Endothelial cell of umbilical vein (primary cell): Measurements from ENCODE around the gene KCND1. TPM values are rescaled to one million over a fixed set of nuclear protein-coding genes. Genes with fewer than 3 reads are reported as not detected.

Experiments
- BruUV-seq: library from RNA; stranded (reverse); fragments of 400-500 nt; replicated peaks from 2 replicates; lab custom pipeline; 2021; lab: Mats Ljungman, UMichigan
- CTCF ChIA-PET: fragments of 300-600, 350-600 bp; sonication (Branson Sonifier 250); formaldehyde crosslinking; loops from one replicate; lab custom pipeline; 2021; ENCODE audit warnings: antibody characterized with exemption, inconsistent platforms; lab: Charles Lee
- POLR2A ChIA-PET: fragments of 300-600, 350-600 bp; sonication (Branson Sonifier 250); formaldehyde crosslinking; loops from one replicate; lab custom pipeline; 2021; ENCODE audit warnings: antibody characterized with exemption, inconsistent platforms; lab: Charles Lee
- DNase-seq: peaks from one replicate; pipeline ENCODE4 v3.0.0-alpha.2; 2011; ENCODE audit warnings: low read depth, low spot score
- FAIRE-seq: peaks from 2 replicates; lab custom pipeline; 2011; peaks lifted over from hg19 to GRCh38; lab: Jason Lieb, UNC
- H2AFZ ChIP-seq: 2 replicates; pipeline ENCODE4 v1.6.0; 2012; ENCODE audit warnings: low read depth, low read length, control low read depth, inconsistent platforms
- H3K27ac ChIP-seq: 2 replicates; pipeline ENCODE4 v1.5.1; 2011; ENCODE audit warnings: low read depth, mild to moderate bottlenecking, control low read depth, low read length, moderate library complexity; ENCODE audit not compliant: insufficient read depth
- H3K27me3 ChIP-seq, 2 experiments: 2 replicates each; pipeline versions ENCODE4 v1.6.0 to v1.6.1; 2011; ENCODE audit warnings: low read length in 2 of 2, mixed read lengths in 1 of 2; ENCODE audit not compliant: control insufficient read depth in 2 of 2, insufficient read depth in 2 of 2
- H3K36me3 ChIP-seq, 2 experiments: 2 replicates in 1 of 2; 3 replicates in 1 of 2; pipeline ENCODE4 v1.5.1; 2011; ENCODE audit warnings: low read length in 2 of 2, mild to moderate bottlenecking in 1 of 2, moderate library complexity in 1 of 2; ENCODE audit not compliant: control insufficient read depth in 2 of 2, insufficient read depth in 2 of 2; ENCODE audit errors: extremely low read depth in 1 of 2
- H3K4me1 ChIP-seq: 3 replicates; pipeline ENCODE4 v1.5.1; 2011; ENCODE audit warnings: mild to moderate bottlenecking, low read length; ENCODE audit not compliant: control insufficient read depth, insufficient read depth; ENCODE audit errors: extremely low read depth
- H3K4me2 ChIP-seq: 2 replicates; pipeline ENCODE4 v1.6.1; 2011; ENCODE audit warnings: low read length, control low read depth, mixed read lengths; ENCODE audit not compliant: insufficient read depth
- H3K4me3 ChIP-seq, 3 experiments: fragments of 200-600 bp in 1 of 3; sonication (generic), shearing (Covaris generic) in 1 of 3; replicated peaks in 1 of 3; 2 replicates each; pipeline ENCODE4 v1.5.1; 2011 to 2016; ENCODE audit warnings: control low read depth in 3 of 3, low read length in 3 of 3, mild to moderate bottlenecking in 2 of 3, inconsistent platforms in 1 of 3, low read depth in 1 of 3, moderate library complexity in 1 of 3; ENCODE audit not compliant: insufficient read depth in 1 of 3
- H3K79me2 ChIP-seq: 2 replicates; pipeline ENCODE4 v1.6.0; 2012; ENCODE audit warnings: low read length, inconsistent platforms; ENCODE audit not compliant: control insufficient read depth, insufficient read depth
- H3K9ac ChIP-seq: replicated peaks from 2 replicates; pipeline ENCODE3; 2011; ENCODE audit warnings: low read length, control low read depth; ENCODE audit not compliant: insufficient read depth; ENCODE audit errors: extremely low read depth
- H3K9me1 ChIP-seq: replicated peaks from 3 replicates; pipeline ENCODE4 v1.6.0; 2011; ENCODE audit warnings: mild to moderate bottlenecking, low read length; ENCODE audit not compliant: control insufficient read depth, insufficient read depth; ENCODE audit errors: extremely low read depth
- H3K9me3 ChIP-seq: replicated peaks from 2 replicates; pipeline ENCODE4 v1.5.1; 2012; ENCODE audit warnings: low read length, inconsistent platforms; ENCODE audit not compliant: control insufficient read depth, insufficient read depth
- H4K20me1 ChIP-seq: replicated peaks from 2 replicates; pipeline ENCODE3; 2011; ENCODE audit warnings: mild to moderate bottlenecking, low read length; ENCODE audit not compliant: control insufficient read depth, insufficient read depth; ENCODE audit errors: extremely low read depth
- EZH2 ChIP-seq: IDR thresholded peaks from 2 replicates; pipeline ENCODE4 v1.6.1; 2012; ENCODE audit warnings: borderline replicate concordance, low read depth, mild to moderate bottlenecking, moderate library complexity, low read length, inconsistent platforms; ENCODE audit not compliant: severe bottlenecking
- FOS ChIP-seq: IDR thresholded peaks from 2 replicates; pipeline ENCODE4 v1.6.1; 2011; ENCODE audit warnings: mild to moderate bottlenecking, low read length, moderate library complexity, borderline replicate concordance; ENCODE audit not compliant: insufficient read depth
- GATA2 ChIP-seq: IDR thresholded peaks from 2 replicates; pipeline ENCODE4 v1.7.0; 2011; ENCODE audit warnings: low read depth, mild to moderate bottlenecking, moderate library complexity, mixed read lengths, low read length; ENCODE audit not compliant: insufficient read length, insufficient read depth
- JUN ChIP-seq: IDR thresholded peaks from 2 replicates; pipeline ENCODE4 v1.6.1; 2011; ENCODE audit warnings: borderline replicate concordance, low read depth; ENCODE audit not compliant: insufficient read length, insufficient read depth
- MAX ChIP-seq: IDR thresholded peaks from 2 replicates; pipeline ENCODE4 v1.6.1; 2011; ENCODE audit not compliant: insufficient read depth, insufficient read length
- MYC ChIP-seq: IDR thresholded peaks from one replicate; pipeline ENCODE4 v1.6.1; 2011; ENCODE audit warnings: mild to moderate bottlenecking, low read depth, low read length
- POLR2A ChIP-seq: IDR thresholded peaks from 2 replicates; pipeline ENCODE4 v1.6.1; 2012; ENCODE audit warnings: low read depth, mild to moderate bottlenecking, control low read depth, low read length
- POLR2AphosphoS5 ChIP-seq: IDR thresholded peaks from 2 replicates; pipeline ENCODE4 v1.6.1; 2012; ENCODE audit warnings: low read depth, mild to moderate bottlenecking, control low read depth, low read length, moderate library complexity; ENCODE audit not compliant: insufficient read depth
- dilution Hi-C: fragments of 300-500 bp; cut with MboI; formaldehyde crosslinking; loops from one replicate; pipeline ENCODE4 v1.15.0; 2019; ENCODE audit warnings: low sequenced_read_pairs; ENCODE audit not compliant: extremely low pct_ligation_motif_present
- intact Hi-C: fragments of 100-400 bp; cut with micrococcal nuclease; formaldehyde crosslinking; loops from one replicate; pipeline ENCODE4 v1.10.0; 2022
- polyA plus RNA-seq, 4 experiments: library from polyadenylated mRNA; depleted of rRNA in 3 of 4; stranded (reverse) in 3 of 4; unstranded in 1 of 4; fragments of >200 nt; gene quantifications; 2 replicates each; pipeline versions ENCODE4 v1.2.1 to v1.2.3, GENCODE V29; 2011 to 2012; ENCODE audit warnings: missing spikeins in 1 of 4
- total RNA-seq: library from RNA; stranded (reverse); gene quantifications from 2 replicates; pipeline ENCODE4 v1.2.3, GENCODE V29; 2021

Gene KCND1
- total and polyA plus RNA-seq, 2 donors (not counting 3 experiments of a cell fraction or from before 2014, with no cell fraction given) = 0.54 to 1.3 TPM

DNA sequence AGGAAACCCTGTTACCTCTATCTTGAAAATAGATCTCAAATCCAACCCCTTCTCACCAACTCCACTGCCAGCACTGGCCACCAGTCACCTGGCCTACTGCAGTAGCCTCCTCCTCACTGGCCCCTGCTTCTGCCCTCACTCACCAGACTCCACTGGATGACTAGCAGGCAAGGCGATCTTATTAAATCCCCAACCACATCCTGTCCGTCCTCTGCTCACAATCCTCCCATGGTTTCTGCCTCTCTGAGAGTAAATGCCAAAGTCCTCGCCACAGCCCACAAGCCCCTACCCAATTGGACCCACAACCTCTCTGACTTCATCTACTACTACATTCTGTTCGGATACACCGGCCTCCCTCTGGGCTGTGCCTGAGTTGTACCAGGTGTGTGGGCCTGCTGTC, 47.4 kb downstream of the KCND1 start:
- POLR2A ChIA-PET = no interaction called here

GRCh38 chrX:48923771-48924170, 47.9 kb downstream of the KCND1 start:
- H3K79me2 ChIP-seq = no peaks in the 10 kb centered on the region
- dilution Hi-C loops = no loop called here
- CTCF ChIA-PET = no interaction called here
- H3K9me3 ChIP-seq = no peaks in the 10 kb centered on the region
- H4K20me1 ChIP-seq = no peaks in the 10 kb centered on the region
- no peak overlapping the region for H2AFZ ChIP-seq
- H3K9me1 ChIP-seq = no peaks in the 10 kb centered on the region
- FAIRE-seq = no peak
- intact Hi-C loops = no loop called here
- no peak overlapping the region for H3K4me3 ChIP-seq
- no peak for DNase-seq
- no peaks in the 10 kb centered on the region for H3K4me1 ChIP-seq
- POLR2A ChIA-PET = no interaction called here
- peaks cover 0 to 10% of the 10 kb centered on the region in 2 experiments for H3K36me3 ChIP-seq
- H3K9ac ChIP-seq = no peak overlapping the region
- H3K27ac ChIP-seq = no peak overlapping the region
- no peaks in the 10 kb centered on the region for H3K27me3 ChIP-seq
- TF ChIP-seq MAX = no peak
- TF ChIP-seq JUN = no peak
- no peak for TF ChIP-seq EZH2
- no peak for TF ChIP-seq POLR2AphosphoS5
- TF ChIP-seq POLR2A = no peak
- no peak for TF ChIP-seq MYC
- no TSS peak for BruUV-seq
- H3K4me2 ChIP-seq = no peak overlapping the region

More for the DNA sequence above, 47.4 kb downstream of the KCND1 start:
- Histone ChIP-seq H3K4me1 (no peaks in the 10 kb centered on the region), H3K36me3 (peaks cover 0 to 10% of the 10 kb centered on the region in 2 experiments), H3K4me2 (no peak overlapping the region), H3K27ac (no peak overlapping the region), H3K9me3 (no peaks in the 10 kb centered on the region), H3K27me3 (no peaks in the 10 kb centered on the region), H3K9me1 (no peaks in the 10 kb centered on the region), H3K9ac (no peak overlapping the region), H4K20me1 (no peaks in the 10 kb centered on the region), H2AFZ (no peak overlapping the region), H3K4me3 (no peak overlapping the region), H3K79me2 (no peaks in the 10 kb centered on the region)
- dilution Hi-C loops (no loop called here), intact Hi-C loops (no loop called here)
- no TSS peak for BruUV-seq
- FAIRE-seq (no peak), DNase-seq (no peak)
- TF ChIP-seq JUN (no peak), POLR2A (no peak), POLR2AphosphoS5 (no peak), MAX (no peak), FOS (no peak), MYC (no peak), GATA2 (no peak)
- CTCF ChIA-PET = no interaction called here
